DMS53 treated with DMSO at 0.1 percent for 48 hours (cell line): ENCODE measurements around the gene HDAC8.
"Not testable (repeated sequence)": the region's sequence is repeated elsewhere in the genome, so short reads cannot be mapped to it uniquely, and the experiment has no call there.

ENCODE experiments used
- DNase-seq: peaks from one replicate; lab custom pipeline; 2025; ENCODE audit not compliant: unreplicated experiment; lab: John Stamatoyannopoulos, UW

The HDAC8 gene

DNA sequence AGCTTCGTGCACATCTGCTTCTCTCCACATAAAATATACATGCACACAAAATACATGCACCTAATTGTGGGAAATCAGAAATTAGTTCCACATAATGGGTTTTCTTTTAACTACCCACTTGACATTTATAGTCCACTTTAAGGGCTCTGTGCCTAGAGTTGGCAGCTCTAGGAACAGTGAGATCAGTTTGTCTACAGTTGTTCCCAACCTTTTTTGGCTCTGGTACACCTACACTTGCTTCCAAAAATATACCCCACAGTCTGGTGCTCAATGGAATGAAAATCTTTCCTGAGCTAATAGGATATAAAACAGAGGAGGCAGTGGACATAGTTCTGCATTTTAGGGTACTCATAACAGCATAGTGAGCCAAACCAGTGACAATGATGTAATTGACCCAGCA lies 36.1 kb downstream of the HDAC8 start:
- no peak for DNase-seq

DNA sequence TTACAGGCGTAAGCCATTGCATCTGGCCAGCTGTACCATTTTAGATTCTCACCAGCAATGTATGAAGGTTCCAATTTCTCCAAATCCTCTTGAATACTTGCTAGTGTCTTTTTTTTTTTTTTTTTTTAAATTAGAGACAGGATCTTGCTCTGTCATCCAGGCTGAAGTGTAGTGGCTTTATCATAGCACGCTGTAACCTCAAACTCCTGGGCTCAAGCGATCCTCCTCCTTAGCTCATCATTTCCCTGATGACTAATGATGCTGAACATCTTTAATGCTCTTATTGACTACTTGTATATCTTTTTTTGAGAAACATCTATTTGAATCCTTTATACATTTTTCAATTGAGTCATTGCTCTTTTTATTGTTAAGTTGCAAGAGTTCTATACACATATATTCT lies 40.3 kb downstream of the HDAC8 start:
- DNase-seq, result no peak

DNA sequence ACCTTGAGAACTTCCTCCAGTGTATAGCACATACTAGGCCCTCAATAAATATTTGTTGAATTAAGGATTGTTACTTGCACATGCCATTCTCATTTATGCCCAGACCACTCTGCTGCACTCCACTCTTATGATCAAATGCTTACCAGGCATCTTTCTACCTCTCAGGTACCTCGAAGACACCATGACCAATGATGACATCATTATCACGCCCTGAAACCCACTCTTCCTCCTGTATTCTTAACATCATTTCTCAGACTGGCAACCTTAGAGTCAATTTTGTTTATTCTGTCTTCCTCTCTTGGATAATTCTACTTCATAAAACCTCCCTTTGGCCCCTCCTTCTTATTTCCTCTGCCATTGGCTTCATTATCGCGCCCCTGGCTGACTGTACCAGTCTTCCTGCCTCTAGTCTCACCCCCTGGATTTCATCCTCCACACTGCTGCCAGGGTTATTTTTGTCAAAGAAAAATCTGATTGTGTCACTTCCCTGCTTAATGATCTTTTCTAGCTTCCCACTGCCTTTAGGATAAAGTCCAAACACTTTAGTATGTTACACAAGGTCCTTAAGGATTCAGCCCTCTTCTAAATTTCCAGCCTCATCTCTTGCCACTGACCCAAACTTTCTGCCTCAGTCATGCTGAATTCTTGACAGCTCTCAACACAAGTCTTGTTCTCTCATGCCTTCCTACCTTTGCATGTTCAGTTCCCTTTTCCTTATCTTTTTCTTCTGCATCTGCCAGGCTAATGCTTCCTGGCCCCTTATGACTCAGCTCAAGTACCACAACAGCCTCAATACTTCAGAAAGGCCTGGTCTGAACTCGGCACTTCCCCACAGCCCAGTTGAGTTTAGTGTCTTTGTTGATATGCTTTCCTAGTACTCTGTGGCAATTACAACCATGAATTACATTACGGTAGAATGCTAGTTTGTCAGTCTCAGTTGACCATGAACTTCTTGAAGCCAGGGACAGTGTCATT lies 45.8 kb downstream of the HDAC8 start:
- no peak for DNase-seq

DNA sequence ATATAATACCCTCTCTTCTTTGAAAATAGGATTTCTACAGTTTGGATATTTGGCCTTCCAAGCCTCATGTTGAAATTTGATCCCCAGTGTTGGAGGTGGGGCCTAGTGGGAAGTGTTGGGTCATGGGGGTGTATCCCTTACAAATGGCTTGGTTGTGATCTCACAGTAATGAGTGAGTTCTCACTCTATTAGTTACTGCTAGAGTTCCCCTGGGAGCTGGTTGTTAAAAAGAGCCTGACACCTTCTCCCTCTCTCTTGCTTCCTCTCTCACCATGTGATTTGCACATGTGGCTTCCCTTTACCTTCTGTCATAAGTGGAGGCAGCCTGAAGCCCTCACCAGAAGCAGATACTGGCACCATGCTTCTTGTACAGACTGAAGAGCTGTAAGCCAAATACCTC lies 73.9 kb downstream of the HDAC8 start:
- DNase-seq, result no peak

DNA sequence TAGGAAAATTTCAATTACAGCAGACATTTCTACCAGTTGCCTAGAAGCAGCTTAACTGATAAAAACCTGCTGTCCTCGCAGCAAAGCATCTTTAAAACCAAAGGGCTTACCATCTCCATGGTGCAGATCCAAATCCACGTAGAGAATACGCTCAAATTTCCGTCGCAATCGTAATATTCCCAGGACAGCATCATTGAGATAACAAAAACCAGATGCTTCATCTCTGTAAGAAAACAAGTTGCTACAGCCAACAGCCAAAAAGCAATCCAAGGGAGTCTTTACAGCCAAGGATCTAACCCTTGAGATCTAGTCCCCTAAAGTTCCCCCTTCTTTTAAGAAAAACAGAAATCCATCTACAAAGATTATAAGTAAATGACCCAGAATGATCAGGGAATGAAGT lies 77.6 kb downstream of the HDAC8 start:
- no peak for DNase-seq

DNA sequence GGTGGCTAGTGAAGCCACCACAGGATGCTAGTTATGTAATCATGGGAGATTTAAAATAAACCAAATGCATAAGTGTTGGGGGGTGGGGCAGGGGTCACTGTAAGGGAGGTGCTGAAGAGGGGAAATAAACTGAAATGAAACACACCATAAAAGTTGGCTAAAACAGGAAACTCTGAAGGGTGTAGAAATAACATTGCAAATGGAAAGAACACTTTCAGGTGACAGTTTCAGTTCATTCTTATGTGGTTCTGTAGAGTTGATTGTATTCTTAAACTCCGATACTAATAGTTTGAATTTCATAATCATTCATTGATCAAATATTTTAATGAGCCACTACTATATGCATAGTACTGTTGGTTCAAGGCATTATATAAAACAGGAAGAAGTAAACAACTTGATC lies 80.1 kb downstream of the HDAC8 start:
- DNase-seq, result no peak

DNA sequence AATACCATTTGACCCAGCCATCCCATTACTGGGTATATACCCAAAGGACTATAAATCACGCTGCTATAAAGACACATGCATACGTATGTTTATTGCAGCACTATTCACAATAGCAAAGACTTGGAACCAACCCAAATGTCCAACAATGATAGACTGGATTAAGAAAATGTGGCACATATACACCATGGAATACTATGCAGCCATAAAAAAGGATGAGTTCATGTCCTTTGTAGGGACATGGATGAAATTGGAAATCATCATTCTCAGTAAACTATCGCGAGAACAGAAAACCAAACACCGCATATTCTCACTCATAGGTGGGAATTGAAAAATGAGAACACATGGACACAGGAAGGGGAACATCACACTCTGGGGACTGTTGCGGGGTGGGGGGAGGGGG lies 82.4 kb downstream of the HDAC8 start:
- DNase-seq, result not testable (repeated sequence)

DNA sequence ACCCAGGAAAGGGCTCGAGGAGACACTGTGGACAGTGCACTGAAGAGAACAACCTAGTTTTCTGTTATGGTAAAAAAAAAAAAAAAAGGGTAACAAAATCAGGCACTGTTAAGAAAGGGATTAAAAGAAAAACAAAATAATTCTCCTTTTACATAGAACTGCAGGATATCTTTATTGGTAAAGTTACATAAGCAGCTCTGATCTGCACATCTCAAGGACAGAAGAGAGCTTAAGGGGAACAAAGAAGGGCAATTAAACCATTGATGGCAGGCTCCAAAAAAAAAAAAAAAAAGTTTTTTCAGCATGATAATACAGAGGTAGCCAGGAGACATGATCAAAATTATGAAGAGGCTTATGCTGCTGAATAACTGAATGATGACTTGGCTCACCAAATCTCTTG lies 85.0 kb downstream of the HDAC8 start:
- no peak for DNase-seq

DNA sequence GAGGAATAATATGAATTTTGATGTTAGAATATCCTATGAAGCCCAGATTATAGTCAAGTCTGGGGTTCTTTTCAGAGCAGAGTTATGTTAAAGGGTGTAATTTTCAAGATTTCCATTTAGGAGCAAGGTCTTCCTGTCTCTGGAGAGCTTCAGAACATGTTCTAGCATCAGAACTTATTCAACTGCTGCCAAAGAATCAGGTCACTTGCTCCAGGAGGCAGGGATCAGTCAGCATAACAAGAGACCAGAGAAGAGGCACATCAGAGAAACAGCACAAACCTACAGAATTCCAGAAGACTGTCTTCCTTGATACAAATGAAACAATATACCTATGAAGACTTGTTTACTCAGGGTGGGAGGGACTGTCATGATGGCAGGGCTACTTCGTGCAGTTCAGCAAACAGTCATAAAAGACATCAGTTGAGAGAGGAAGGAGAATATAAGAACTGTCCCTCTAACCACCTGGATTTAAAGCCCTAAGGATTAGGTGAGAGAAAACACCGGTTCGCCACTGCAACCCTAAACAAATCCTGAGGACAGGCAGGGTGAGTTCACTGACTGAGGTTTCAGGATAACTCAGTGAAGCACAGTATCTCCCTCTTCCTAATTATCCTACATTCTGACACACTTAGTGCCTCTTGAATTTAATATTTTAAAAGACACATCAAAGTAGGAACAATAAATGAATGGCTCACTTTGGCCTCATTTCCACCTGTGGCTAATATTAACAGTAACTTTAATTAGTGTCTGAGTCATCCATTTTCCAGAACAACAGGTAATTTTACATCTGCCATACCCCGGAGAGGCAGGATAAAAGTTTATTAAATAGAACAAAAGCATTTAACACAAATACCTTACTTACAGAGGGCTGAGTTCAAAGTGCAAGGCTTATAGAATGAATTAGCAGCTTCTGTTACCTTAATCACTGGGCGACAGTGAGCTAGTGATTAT lies 93.0 kb downstream of the HDAC8 start:
- DNase-seq, result no peak

DNA sequence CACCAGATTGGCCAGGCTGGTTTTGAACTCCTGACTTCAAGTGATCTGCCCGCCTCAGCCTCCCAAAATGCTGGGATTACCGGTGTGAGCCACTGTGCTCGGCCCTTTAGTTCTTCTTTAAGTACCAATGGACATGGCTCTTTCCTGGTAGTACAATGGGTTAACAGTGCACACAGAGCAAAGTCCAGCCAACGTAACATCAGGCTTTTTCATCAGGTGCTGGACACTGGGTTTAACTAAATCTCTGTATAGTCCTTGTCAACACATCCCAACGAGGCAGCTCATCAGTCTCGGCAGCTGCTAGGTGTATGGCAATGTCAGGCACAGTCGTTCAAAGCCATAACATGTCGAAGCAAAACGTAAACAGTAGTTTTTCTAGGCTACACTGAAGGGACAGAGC lies 93.8 kb downstream of the HDAC8 start:
- DNase-seq, result no peak

DNA sequence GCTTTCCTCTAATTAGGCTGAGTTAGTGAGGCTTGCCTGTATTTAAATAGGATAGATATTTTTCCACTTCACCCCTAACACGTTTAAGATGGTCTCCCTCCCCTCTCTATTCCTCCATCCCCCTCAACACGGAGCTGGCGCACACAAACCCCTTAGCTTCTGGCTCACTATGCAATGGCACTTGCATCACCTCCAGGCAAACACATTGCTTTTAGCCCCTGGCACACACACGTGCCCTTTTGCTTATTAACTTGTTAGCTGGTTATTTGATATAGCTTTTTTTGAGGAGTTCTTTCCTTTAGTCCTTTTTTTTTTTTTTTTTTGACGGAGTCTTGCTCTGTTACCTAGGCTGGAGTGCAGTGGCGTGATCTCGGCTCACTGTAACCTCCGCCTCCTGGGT lies 94.3 kb downstream of the HDAC8 start:
- no peak for DNase-seq

DNA sequence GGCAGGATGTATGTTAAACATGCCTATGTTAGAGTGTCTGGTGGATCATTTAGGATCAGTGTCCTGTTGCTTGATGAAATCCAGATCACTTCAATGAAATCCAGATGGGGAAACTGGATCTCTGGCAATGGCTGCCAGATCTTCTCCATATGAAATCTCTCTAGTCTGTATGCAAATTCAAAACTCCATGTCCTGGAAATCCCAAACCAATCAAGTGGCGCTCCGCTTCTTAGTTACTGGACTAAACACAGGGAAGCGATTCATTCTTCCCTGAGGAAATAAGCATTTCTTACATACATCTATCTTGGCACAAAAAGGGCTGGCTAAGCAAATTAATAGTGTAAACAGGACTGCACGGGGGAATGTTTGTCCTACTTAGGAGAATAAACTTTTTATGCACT lies 94.9 kb downstream of the HDAC8 start:
- no peak for DNase-seq

DNA sequence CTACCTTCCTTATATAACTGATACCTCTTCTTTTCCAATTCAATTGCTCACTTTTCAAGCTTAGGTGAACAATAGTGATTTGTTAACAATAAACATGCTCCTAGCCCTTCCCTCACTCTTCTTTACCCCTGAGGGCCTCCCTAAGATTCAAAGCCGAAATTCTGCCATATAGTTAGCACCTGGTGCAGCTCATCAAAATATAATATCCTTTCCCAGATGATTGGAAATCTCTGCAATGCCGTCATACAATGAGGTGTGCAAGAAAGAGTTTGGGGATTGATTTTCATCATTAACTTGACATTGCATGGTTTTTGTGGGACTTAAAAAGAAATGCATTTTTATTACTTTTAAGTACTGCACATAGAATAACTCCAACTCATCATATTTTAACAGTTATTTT lies 95.3 kb downstream of the HDAC8 start:
- no peak for DNase-seq

DNA sequence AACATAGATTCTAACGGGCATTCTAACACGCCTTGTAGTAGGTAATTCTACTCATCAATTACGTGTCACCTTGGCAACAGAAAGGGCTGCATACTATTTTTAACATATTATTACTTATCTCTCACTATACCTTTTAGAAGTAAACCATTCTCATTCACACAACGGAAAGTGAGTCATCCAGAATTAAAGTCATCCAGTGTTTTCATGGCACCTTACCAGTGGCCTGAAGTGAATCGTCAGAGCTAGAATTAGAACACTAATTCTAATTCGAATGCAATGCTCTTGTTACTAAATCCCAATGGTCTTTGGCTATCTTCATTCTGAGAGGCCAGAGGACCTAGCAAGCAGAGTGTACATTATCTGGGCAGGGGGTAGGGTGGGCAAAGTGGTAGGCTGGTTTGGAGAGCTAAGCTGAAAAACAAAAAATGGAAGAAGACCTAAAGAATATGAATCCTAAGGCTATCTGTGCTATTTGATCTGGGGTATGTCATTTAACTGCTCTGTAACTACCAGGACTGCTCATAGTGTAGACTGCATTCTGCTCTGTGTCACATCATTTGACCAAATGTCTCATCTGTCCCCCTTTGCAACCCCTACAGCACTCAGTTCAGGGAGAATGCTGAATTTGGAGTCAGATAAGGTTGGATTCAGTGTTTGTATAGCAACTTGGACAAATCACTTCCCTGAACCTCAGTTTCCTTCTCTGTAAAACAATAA lies 96.5 kb downstream of the HDAC8 start:
- DNase-seq, result no peak

DNA sequence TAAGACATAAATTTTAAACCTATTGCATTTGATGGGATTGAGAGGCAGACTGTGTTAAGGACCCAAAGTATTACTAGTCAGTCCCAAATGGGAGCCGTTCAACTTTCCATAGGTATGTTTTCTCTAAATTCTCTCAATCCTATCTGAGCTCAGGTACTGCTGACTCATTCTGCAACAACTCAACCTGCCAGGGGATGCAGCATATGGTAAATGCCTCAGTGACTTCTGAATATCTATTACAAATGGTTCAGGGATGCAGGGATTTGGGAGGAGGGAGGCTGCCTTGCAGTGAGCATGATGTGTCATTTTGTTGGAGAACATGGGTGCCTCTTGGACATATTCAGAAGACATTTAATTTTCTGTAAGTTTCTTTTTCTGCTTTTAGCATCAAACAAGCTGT lies 97.3 kb downstream of the HDAC8 start:
- no peak for DNase-seq

DNA sequence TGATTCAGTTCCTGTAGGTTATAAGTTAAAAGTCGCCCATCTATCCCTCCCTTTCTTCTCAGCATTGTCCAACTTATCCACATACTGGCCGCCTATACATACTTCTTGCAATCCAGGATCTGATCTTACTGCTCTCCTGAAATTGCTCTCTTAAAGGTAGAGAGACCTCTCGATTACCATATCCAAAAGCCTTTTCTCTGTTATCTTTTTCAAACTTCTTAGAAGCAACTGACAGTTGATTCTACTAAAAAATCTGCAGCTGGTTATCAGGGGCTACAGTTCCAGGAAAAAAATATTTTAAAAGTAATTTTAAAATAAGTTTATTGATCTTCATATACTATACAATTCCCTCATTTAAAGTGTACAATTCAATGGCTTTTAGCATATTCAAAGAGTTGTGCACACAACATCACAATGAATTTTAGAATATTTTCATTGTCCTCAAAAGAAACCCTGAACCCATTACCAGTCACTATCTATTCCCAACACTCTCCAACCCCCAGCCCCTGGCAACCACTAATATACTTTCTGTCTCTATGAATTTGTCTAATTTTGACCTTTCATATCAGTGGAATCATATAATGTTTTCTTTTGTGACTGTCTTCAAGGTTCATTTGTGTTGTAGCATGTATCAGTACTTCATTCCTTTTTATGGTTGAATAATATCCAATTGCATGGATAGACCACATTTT lies 102.0 kb downstream of the HDAC8 start:
- no peak for DNase-seq

DNA sequence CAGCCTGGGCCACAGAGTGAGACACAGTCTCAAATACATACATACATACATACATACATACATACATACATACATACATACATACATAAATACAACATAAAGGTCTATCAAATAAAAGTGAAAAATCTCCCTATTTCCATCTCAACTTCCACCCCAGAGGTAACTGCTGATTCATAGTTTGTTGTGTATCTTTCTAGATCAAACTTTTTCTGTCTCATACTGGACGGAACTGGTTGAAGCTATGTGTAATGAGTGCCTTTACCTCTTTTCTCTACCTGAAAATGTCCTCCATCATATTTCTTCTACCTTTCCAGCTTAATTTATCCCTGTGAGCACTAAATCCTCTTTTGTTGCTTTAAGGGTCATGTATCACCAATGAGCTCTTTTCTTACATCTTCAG lies 102.5 kb downstream of the HDAC8 start:
- no peak for DNase-seq

DNA sequence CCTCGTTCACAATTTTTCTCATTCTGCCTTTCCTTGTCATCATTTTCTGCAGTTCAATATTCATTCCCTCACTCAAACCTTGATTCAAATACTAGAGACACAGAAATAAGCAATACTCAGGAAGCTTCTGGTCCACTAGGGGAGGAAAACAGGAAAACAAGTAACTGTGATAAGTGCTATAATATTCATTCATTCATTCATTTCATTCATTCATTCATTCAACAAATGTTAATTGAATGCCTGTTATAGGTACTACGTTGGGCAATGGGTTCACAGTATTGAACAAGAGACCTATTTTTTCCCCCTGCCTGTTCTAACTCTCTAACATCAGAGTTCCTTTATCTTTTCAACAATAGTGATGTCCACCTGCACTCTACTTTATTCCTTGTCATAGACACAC lies 104.0 kb downstream of the HDAC8 start:
- DNase-seq, result no peak

DNA sequence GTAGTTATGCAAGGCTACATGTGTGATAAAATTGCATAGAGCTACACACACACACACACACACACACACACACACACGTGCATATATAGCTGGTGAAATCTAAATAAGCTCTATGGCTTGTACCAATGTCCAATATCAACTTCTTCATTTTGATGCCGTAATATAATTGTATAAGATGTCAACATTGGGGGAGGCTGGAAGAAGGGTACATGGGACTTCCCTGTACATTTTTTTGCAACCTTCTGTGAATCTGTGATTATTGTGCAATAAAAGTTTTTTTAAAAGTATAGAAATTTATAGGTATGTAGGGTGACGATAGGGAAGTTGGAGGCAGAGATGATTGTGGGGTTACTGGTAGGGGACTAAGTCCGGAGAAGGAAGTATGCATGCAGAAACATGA lies 105.5 kb downstream of the HDAC8 start:
- DNase-seq, result no peak

DNA sequence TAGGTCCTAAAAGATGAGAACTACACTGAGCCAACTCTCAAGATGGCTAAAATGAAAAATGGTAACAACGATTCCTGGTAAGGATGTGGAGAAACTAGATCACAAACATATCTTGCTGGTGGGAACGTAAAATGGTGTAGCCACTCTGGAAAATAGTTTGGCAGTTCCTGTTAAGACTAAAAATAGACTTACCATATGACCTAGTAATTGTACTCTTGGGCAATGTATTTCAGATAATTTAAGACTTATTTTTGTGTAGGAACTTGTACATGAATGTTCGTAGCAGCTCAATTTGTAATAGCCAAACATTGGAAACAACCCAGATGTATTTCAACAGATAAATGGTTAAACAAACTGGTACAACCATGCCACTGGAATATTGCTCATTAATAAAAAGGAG lies 106.2 kb downstream of the HDAC8 start:
- no peak for DNase-seq

DNA sequence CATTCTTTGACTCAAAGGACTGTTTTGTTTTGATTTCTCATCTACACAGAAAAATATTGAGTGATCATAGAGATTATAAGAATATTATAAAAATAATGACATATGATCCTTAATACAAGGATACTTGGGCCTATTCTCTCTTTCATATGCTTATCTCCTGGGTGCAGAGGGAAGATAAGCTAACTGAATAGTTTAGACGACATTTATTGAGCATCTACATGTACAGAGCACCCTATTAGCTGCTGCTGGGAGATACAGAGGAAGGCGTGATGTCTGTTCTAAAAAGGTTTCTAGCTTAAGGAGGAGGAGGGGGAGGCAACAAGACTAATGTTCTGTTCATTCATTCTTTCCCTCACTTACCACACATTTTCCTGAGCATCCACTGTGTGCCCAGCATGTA lies 106.8 kb downstream of the HDAC8 start:
- DNase-seq, result no peak
